HCT116 (cell line): ENCODE measurements around the gene RNF141. TPM values are rescaled to one million over a fixed set of nuclear protein-coding genes. Genes with fewer than 3 reads are reported as not detected.

ENCODE experiments used
- ATAC-seq: fragments of 200-7000 bp; cut with Tn5 transposase; 2 replicates; pipeline ENCODE4 v1.9.1; 2020; ENCODE audit warnings: mild to moderate bottlenecking, moderate library complexity
- BruUV-seq: library from RNA; stranded (reverse); fragments of 400-500 nt; replicated peaks from 2 replicates; lab custom pipeline; 2021; lab: Mats Ljungman, UMichigan
- CTCF ChIA-PET: fragments of 300-600 bp; sonication (Branson Sonifier 250); formaldehyde crosslinking; loops from one replicate; lab custom pipeline; 2021; ENCODE audit warnings: antibody characterized with exemption; lab: Charles Lee
- POLR2A ChIA-PET: fragments of 300-600, 350-600 bp; sonication (Branson Sonifier 250); formaldehyde crosslinking; loops from one replicate; lab custom pipeline; 2021; ENCODE audit warnings: antibody characterized with exemption; lab: Charles Lee
- RAD21 ChIA-PET, 2 experiments: fragments of 300-600 bp; sonication (Branson Sonifier 250); formaldehyde crosslinking; loops; one replicate each; lab custom pipeline; 2023; ENCODE audit warnings: low total read pairs in 2 of 2; ENCODE audit not compliant: uncharacterized antibody in 2 of 2, unreplicated experiment in 2 of 2, low non-redundant PET in 1 of 2; lab: Charles Lee
- DNase-seq: peaks from one replicate; pipeline ENCODE4 v3.0.0-alpha.2; 2010; ENCODE audit warnings: low read depth, low spot score
- H2AFZ ChIP-seq: fragments of 200-600 bp; shearing (Covaris generic), sonication (generic); 2 replicates; pipeline ENCODE4 v1.6.1; 2017; ENCODE audit warnings: low read depth, mixed run types, mixed read lengths, antibody characterized with exemption, low read length; ENCODE audit not compliant: poor library complexity, severe bottlenecking
- H3K27ac ChIP-seq: 2 replicates; pipeline ENCODE4 v1.5.1; 2012; ENCODE audit warnings: low read depth, low read length
- H3K27me3 ChIP-seq: fragments of 200-600 bp; sonication (generic); 2 replicates; pipeline ENCODE4 v1.6.1; 2016; ENCODE audit warnings: mixed run types, low read length, mixed read lengths; ENCODE audit not compliant: insufficient read depth
- H3K36me3 ChIP-seq, 2 experiments: fragments of 200-500 bp in 1 of 2; fragments of 200-600 bp in 1 of 2; sonication (Bioruptor generic) in 1 of 2; sonication (generic) in 1 of 2; 2 replicates each; pipeline versions ENCODE4 v1.5.1 to v1.6.1; 2014 to 2016; ENCODE audit warnings: low read length in 2 of 2, inconsistent platforms in 1 of 2, mixed read lengths in 1 of 2, mixed run types in 1 of 2; ENCODE audit not compliant: insufficient read depth in 2 of 2, control insufficient read depth in 1 of 2
- H3K4me1 ChIP-seq, 2 experiments: fragments of 200-600 bp in 1 of 2; sonication (generic) in 1 of 2; 2 replicates each; pipeline versions ENCODE4 v1.5.1 to v1.6.1; 2012 to 2017; ENCODE audit warnings: low read length in 2 of 2, inconsistent platforms in 1 of 2, mild to moderate bottlenecking in 1 of 2, mixed read lengths in 1 of 2, mixed run types in 1 of 2, moderate library complexity in 1 of 2; ENCODE audit not compliant: insufficient read depth in 2 of 2, control insufficient read depth in 1 of 2
- H3K4me2 ChIP-seq: fragments of 200-600 bp; sonication (generic); 2 replicates; pipeline ENCODE4 v1.6.1; 2017; ENCODE audit warnings: mixed run types, low read length, mixed read lengths
- H3K4me3 ChIP-seq, 2 experiments: fragments of 200-600 bp in 1 of 2; sonication (generic) in 1 of 2; replicated peaks in 1 of 2; 2 replicates each; pipeline ENCODE4 v1.5.1; 2011 to 2016; ENCODE audit warnings: low read length in 2 of 2, control low read depth in 1 of 2, low read depth in 1 of 2, mild to moderate bottlenecking in 1 of 2, mixed read lengths in 1 of 2, mixed run types in 1 of 2
- H3K79me2 ChIP-seq: fragments of 200-600 bp; sonication (generic); 2 replicates; pipeline ENCODE4 v1.6.1; 2017; ENCODE audit warnings: mild to moderate bottlenecking, mixed run types, low read length, moderate library complexity, mixed read lengths; ENCODE audit not compliant: insufficient read depth
- H3K9ac ChIP-seq: fragments of 200-600 bp; sonication (generic); 2 replicates; pipeline ENCODE4 v1.6.1; 2016; ENCODE audit warnings: low read length, mixed read lengths
- H3K9me2 ChIP-seq: fragments of 200-600 bp; sonication (generic), shearing (Covaris generic); 2 replicates; pipeline ENCODE4 v1.6.1; 2017; ENCODE audit warnings: mixed run types, mild to moderate bottlenecking, moderate library complexity; ENCODE audit not compliant: insufficient read depth
- H3K9me3 ChIP-seq, 2 experiments: fragments of 200-500 bp in 1 of 2; fragments of 200-600 bp in 1 of 2; sonication (Bioruptor generic) in 1 of 2; sonication (generic) in 1 of 2; 2 replicates each; pipeline ENCODE4 v1.6.1; 2014 to 2017; ENCODE audit warnings: low read length in 2 of 2, mixed read lengths in 2 of 2, inconsistent platforms in 1 of 2, low read depth in 1 of 2, mild to moderate bottlenecking in 1 of 2, mixed run types in 1 of 2, moderate library complexity in 1 of 2; ENCODE audit not compliant: control insufficient read depth in 1 of 2, insufficient read depth in 1 of 2
- H4K20me1 ChIP-seq: fragments of 200-600 bp; sonication (generic), shearing (Covaris generic); 2 replicates; pipeline ENCODE4 v1.6.1; 2017; ENCODE audit warnings: mixed run types, mild to moderate bottlenecking, moderate library complexity; ENCODE audit not compliant: insufficient read depth
- CBX3 ChIP-seq: IDR thresholded peaks from 2 replicates; pipeline ENCODE4 v1.6.1; 2012; ENCODE audit warnings: low read depth
- CTCF ChIP-seq, 3 experiments: fragments of 200-600 bp in 1 of 3; sonication (generic) in 1 of 3; IDR thresholded peaks in 2 of 3; conservative IDR thresholded peaks in 1 of 3; 2 replicates each; pipeline ENCODE4 v1.5.1; 2012 to 2017; ENCODE audit warnings: low read depth in 2 of 3, low read length in 2 of 3, antibody characterized with exemption in 1 of 3, borderline replicate concordance in 1 of 3, control low read depth in 1 of 3, mild to moderate bottlenecking in 1 of 3, mixed read lengths in 1 of 3, mixed run types in 1 of 3, moderate library complexity in 1 of 3; ENCODE audit not compliant: insufficient read depth in 1 of 3
- EGR1 ChIP-seq: IDR thresholded peaks from 2 replicates; pipeline ENCODE4 v1.6.1; 2012; ENCODE audit warnings: low read depth
- ELF1 ChIP-seq: IDR thresholded peaks from 2 replicates; pipeline ENCODE4 v1.6.1; 2012; ENCODE audit warnings: low read depth, borderline replicate concordance
- EZH2 ChIP-seq: fragments of 200-600 bp; sonication (generic); IDR thresholded peaks from 2 replicates; pipeline ENCODE4 v1.6.1; 2017; ENCODE audit warnings: antibody characterized with exemption, mixed run types
- EZH2phosphoT487 ChIP-seq: fragments of 200-600 bp; IDR thresholded peaks from 2 replicates; pipeline ENCODE4 v1.6.1; 2018; ENCODE audit warnings: antibody characterized with exemption, borderline replicate concordance
- FOSL1 ChIP-seq: IDR thresholded peaks from 2 replicates; pipeline ENCODE4 v1.6.1; 2012; ENCODE audit warnings: low read depth
- SP1 ChIP-seq: IDR thresholded peaks from 2 replicates; pipeline ENCODE4 v1.6.1; 2012; ENCODE audit warnings: low read depth
- ZNF274 ChIP-seq: fragments of 200-500 bp; sonication (Bioruptor generic); IDR thresholded peaks from 2 replicates; pipeline ENCODE4 v1.6.1; 2014; ENCODE audit warnings: mild to moderate bottlenecking, low read depth, low read length, inconsistent platforms
- intact Hi-C: fragments of 100-400 bp; cut with micrococcal nuclease; formaldehyde crosslinking; loops from 2 replicates; pipeline ENCODE4 v1.10.0; 2022
- total RNA-seq: library from RNA; stranded (reverse); gene quantifications from one replicate; pipeline ENCODE4 v1.2.1, GENCODE V29; 2021; ENCODE audit not compliant: unreplicated experiment
- TF ChIP-seq, protein P1 (sequence below): IDR thresholded peaks from 2 replicates; pipeline ENCODE4 v1.6.1; 2011; ENCODE audit warnings: mild to moderate bottlenecking, low read length, moderate library complexity; ENCODE audit not compliant: insufficient replicate concordance; ENCODE audit errors: extremely low read depth
- TF ChIP-seq, protein P2 (sequence below): IDR thresholded peaks from 2 replicates; pipeline ENCODE4 v1.6.1; 2012; ENCODE audit warnings: low read depth

RNF141 gene
- total RNA-seq, 1 experiment from 2014 or later = 133 TPM

DNA sequence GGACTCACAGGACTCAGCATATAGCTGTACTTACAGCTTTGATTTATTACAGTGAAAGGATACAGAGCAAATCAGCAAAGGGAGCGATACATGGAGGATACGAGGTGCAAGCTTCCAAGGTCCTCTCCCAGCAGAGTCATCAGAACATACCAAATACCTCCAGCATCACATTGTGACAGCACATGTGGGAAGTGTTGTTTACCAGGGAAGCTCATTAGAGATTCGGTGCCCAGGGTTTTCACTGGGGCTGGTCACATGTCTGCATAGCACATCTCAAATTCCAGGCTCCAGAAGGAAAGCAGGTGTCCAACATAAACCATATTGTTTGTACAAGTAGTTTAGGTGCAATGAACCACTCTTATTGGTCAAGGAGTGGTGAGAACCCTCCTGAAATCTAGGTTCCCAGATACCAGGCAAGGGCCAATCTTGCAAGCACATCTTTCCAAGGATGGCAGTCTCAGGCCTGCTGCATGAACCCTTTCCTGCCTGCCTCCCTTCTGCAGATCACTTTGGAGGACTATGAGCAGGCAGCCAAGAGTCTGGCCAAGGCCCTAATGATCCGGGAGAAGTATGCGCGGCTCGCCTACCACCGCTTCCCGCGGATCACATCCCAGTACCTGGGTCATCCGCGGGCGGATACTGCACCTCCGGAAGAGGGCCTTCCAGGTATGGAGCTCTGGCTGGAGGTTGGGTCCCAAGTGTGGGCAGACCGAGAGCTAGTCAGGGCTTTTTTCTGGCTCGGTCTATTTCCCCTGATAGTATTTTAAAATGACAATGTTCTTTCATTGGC, 59.2 kb downstream of the RNF141 start:
- ChIA-PET RAD21 (no interaction called here), CTCF (no interaction called here), POLR2A (no interaction called here)
- Histone ChIP-seq H3K9ac (no peak overlapping the region), H3K36me3 (peaks cover 0 to 31% of the 10 kb centered on the region in 2 experiments; a peak in 2 of 4 replicates), H3K4me1 (peaks cover 0 to 11% of the 10 kb centered on the region in 2 experiments; a peak in 2 of 4 replicates), H3K9me3 (no peaks in the 10 kb centered on the region), H3K27me3 (no peaks in the 10 kb centered on the region), H3K4me2 (no peak overlapping the region), H4K20me1 (no peaks in the 10 kb centered on the region), H3K9me2 (no peaks in the 10 kb centered on the region), H2AFZ (no peak overlapping the region), H3K79me2 (no peaks in the 10 kb centered on the region; the same call in none of the 2 replicates), H3K27ac (no peak overlapping the region), H3K4me3 (no peak overlapping the region)
- intact Hi-C loops = no loop called here
- TF ChIP-seq EGR1 = no peak
- BruUV-seq = no TSS peak
- no peak for ATAC-seq
- no peak for DNase-seq

DNA sequence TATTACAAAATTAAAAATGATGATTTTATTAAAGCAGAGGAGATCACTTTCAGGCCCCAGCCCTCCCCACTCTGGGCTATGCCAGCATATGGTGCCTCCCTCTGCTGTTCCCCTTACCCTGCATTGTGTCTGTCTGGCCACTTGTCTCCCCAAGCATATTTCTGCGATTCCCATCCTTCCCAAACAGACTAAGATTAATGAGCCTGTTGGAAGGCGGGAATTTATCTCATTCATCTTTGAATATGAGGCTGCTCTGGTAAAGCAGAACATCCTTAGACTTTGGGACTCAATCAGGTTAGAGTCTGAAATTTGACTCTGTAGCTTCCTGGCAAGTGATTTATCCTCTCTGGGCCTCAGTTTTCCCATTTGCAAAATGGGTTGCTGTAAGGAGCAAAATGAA, 60.2 kb downstream of the RNF141 start:
- no peak for DNase-seq
- Histone ChIP-seq H3K36me3 (peaks cover 0 to 25% of the 10 kb centered on the region in 2 experiments; a peak in 2 of 4 replicates), H2AFZ (no peak overlapping the region), H3K27ac (no peak overlapping the region), H3K27me3 (no peaks in the 10 kb centered on the region), H3K4me2 (no peak overlapping the region), H3K9me3 (no peaks in the 10 kb centered on the region), H3K4me1 (peaks cover 0 to 1% of the 10 kb centered on the region in 2 experiments; a peak in 1 of 4 replicates), H3K9ac (no peak overlapping the region), H4K20me1 (no peaks in the 10 kb centered on the region), H3K79me2 (peaks cover under 1% of the 10 kb centered on the region), H3K4me3 (no peak overlapping the region), H3K9me2 (no peaks in the 10 kb centered on the region)
- intact Hi-C loops = no loop called here
- ATAC-seq = no peak
- BruUV-seq = no TSS peak
- CTCF ChIA-PET = no interaction called here
- RAD21 ChIA-PET = no interaction called here
- POLR2A ChIA-PET = no interaction called here
- TF ChIP-seq CBX3 (no peak), ELF1 (no peak), ZNF274 (no peak), EZH2 (no peak), SP1 (no peak), EZH2phosphoT487 (no peak), CTCF (IDR thresholded peaks at IDR 0.05 in 2 of 3, conservative IDR thresholded peaks at IDR 0.05 in 1 of 3; ENCODE audit: borderline replicate concordance in 1 of 3, insufficient read depth in 1 of 3, low read depth in 2 of 3, low read length in 2 of 3) (no peak), FOSL1 (no peak)
- TF ChIP-seq, protein P1, sequence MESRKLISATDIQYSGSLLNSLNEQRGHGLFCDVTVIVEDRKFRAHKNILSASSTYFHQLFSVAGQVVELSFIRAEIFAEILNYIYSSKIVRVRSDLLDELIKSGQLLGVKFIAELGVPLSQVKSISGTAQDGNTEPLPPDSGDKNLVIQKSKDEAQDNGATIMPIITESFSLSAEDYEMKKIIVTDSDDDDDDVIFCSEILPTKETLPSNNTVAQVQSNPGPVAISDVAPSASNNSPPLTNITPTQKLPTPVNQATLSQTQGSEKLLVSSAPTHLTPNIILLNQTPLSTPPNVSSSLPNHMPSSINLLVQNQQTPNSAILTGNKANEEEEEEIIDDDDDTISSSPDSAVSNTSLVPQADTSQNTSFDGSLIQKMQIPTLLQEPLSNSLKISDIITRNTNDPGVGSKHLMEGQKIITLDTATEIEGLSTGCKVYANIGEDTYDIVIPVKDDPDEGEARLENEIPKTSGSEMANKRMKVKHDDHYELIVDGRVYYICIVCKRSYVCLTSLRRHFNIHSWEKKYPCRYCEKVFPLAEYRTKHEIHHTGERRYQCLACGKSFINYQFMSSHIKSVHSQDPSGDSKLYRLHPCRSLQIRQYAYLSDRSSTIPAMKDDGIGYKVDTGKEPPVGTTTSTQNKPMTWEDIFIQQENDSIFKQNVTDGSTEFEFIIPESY = no peak
- TF ChIP-seq, protein P2, sequence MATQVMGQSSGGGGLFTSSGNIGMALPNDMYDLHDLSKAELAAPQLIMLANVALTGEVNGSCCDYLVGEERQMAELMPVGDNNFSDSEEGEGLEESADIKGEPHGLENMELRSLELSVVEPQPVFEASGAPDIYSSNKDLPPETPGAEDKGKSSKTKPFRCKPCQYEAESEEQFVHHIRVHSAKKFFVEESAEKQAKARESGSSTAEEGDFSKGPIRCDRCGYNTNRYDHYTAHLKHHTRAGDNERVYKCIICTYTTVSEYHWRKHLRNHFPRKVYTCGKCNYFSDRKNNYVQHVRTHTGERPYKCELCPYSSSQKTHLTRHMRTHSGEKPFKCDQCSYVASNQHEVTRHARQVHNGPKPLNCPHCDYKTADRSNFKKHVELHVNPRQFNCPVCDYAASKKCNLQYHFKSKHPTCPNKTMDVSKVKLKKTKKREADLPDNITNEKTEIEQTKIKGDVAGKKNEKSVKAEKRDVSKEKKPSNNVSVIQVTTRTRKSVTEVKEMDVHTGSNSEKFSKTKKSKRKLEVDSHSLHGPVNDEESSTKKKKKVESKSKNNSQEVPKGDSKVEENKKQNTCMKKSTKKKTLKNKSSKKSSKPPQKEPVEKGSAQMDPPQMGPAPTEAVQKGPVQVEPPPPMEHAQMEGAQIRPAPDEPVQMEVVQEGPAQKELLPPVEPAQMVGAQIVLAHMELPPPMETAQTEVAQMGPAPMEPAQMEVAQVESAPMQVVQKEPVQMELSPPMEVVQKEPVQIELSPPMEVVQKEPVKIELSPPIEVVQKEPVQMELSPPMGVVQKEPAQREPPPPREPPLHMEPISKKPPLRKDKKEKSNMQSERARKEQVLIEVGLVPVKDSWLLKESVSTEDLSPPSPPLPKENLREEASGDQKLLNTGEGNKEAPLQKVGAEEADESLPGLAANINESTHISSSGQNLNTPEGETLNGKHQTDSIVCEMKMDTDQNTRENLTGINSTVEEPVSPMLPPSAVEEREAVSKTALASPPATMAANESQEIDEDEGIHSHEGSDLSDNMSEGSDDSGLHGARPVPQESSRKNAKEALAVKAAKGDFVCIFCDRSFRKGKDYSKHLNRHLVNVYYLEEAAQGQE = no peak
